HG02870 (cell line): Measurements from ENCODE around the gene ZNFX1.
"Not testable (repeated sequence)": the region's sequence is repeated elsewhere in the genome, so short reads cannot be mapped to it uniquely, and the experiment has no call there.

Experiments
- ATAC-seq: cut with Tn5 transposase; IDR thresholded peaks from one replicate; pipeline ENCODE4 v1.9.1; 2021; ENCODE audit warnings: mild to moderate bottlenecking, moderate library complexity; ENCODE audit not compliant: unreplicated experiment

The ZNFX1 gene

GRCh38 chr20:49278036-49278817, at the start of gene ZNFX1:
Gene ZNFX1, minus strand, starts transcription at chr20:49278057. Its CDS starts 2,218 bp downstream, at chr20:49275839.
- peak; percentile 87 for ATAC-seq

- no peak for ATAC-seq
These were observed 48.2 kb upstream of the ZNFX1 start for GRCh38 chr20:49326026-49326425.

- ATAC-seq = no peak
These were observed 46.4 kb upstream of the ZNFX1 start for GRCh38 chr20:49324306-49324705.

- ATAC-seq = no peak
These were observed 45.9 kb upstream of the ZNFX1 start for GRCh38 chr20:49323622-49324238.

GRCh38 chr20:49320460-49320859, 42.6 kb upstream of the ZNFX1 start:
- no peak for ATAC-seq

GRCh38 chr20:49319208-49319809, 41.5 kb upstream of the ZNFX1 start:
- no peak for ATAC-seq

GRCh38 chr20:49318430-49319207, 40.8 kb upstream of the ZNFX1 start:
- no peak for ATAC-seq

- no peak for ATAC-seq
These were observed 40.2 kb upstream of the ZNFX1 start for GRCh38 chr20:49318091-49318429.

GRCh38 chr20:49316704-49317103, 38.8 kb upstream of the ZNFX1 start:
- ATAC-seq = no peak

- ATAC-seq = no peak
These were observed 37.7 kb upstream of the ZNFX1 start for GRCh38 chr20:49315580-49315979.

GRCh38 chr20:49314052-49314451, 36.2 kb upstream of the ZNFX1 start:
- not testable (repeated sequence) for ATAC-seq

- no peak for ATAC-seq
These were observed 35.4 kb upstream of the ZNFX1 start for GRCh38 chr20:49313283-49313682.

- ATAC-seq = no peak
These were observed 34.8 kb upstream of the ZNFX1 start for GRCh38 chr20:49312661-49313060.

GRCh38 chr20:49310705-49311104, 32.8 kb upstream of the ZNFX1 start:
- no peak for ATAC-seq

GRCh38 chr20:49308875-49309274, 31.0 kb upstream of the ZNFX1 start:
- no peak for ATAC-seq

GRCh38 chr20:49306903-49307620, 29.2 kb upstream of the ZNFX1 start:
- ATAC-seq = no peak

- no peak for ATAC-seq
These were observed 25.3 kb upstream of the ZNFX1 start for GRCh38 chr20:49303065-49303552.

GRCh38 chr20:49297605-49298530, 20.0 kb upstream of the ZNFX1 start:
- ATAC-seq = no peak

- not testable (repeated sequence) for ATAC-seq
These were observed 16.3 kb upstream of the ZNFX1 start for GRCh38 chr20:49294002-49294654.
